NCI-H2196 (cell line): ENCODE data around the gene ACVR1C.

Experiments
- DNase-seq: peaks from one replicate; lab custom pipeline; 2025; ENCODE audit not compliant: unreplicated experiment; lab: John Stamatoyannopoulos, UW

ACVR1C gene

DNA sequence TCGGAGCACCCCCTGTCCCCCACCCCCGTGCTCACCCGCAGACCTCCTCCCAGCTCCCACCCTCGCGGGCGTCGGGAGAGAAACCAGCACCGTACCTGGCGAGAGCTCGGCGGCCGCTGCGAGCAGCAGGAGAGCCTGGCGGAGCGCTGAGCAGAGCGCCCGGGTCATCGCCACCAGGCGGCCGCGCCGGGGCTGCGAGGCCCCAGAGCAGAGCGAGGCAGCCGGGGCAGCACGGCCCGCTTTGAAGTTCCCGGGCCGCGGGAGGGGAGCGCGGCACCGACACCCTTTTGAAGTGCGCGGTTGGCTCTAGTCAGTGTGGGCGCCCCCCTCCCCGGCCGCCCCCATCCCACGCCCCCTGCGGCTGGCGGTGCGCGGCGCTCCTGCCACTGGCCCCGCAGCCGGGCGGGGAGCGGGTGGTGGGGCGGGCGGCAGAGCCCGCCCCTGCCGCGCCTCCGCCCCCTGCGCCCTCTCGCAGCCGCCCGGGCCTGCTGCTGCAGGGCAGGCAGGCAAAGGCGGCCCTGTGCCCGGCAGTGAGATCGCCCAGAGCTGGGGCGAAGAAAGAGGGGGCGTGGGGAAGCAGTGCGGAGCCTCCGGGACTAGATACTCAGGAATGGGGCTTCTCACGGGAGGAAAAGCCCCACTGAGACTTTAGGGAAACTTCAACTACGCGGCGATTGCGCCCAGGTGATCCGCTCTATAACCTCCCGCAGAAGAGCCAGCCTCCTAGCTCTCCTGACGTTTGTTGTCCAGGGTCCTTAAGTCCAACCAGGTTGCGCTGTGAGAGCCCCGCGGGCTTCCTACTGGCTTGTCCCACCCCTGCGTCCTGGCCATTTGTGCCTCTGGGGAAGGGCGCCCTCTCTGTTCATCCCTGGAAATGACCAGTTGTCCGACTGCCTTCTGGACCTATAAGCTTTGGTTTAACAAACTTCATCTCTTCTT lies at the start of gene ACVR1C:
ACVR1C (minus strand) TSS at position 388 of the 939 bp plus-strand sequence; CDS start at position 168, 220 bp downstream.
- DNase-seq: peak; percentile 76

DNA sequence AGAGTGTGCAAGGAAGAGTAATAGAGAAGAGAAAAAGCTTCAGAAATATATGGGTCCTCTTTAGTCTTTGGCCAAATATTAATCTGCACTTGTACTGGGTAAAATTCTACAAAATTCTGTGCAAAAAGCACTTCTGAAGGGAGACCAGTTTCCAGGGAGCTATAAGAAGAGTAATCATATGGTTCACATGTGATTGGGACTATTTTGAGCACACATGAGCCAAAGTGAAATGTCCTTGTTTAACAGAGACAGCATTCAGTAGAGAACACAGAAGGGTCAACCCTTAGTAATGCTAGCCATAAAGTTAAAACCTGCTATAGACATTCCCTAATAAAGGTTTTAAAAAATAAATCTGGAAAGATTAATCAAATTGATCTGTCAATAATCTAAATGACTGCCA lies 49.3 kb upstream of the ACVR1C start:
- DNase-seq: no peak

- DNase-seq: no peak
Observed at GRCh38 chr2:157672129-157672528, 43.5 kb upstream of the ACVR1C start.

DNA sequence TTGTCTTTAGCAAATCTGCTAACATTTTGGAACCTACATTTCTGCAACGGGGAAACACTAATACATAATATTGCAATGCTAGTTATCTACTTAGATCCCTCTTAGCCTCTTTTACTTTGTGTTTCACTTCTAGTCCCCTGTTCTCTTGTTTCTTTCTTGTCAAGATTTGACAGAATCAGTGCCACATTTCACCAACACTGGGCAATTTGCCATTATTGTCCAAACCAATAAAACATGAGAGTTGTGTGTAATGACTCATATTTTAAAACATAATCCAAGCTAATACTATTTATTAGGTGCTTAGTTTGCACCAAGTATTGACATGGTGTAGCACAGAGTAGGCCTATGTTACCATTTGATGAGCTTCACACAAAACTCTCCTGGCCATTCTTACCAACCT lies 33.7 kb upstream of the ACVR1C start:
- no peak for DNase-seq

DNA sequence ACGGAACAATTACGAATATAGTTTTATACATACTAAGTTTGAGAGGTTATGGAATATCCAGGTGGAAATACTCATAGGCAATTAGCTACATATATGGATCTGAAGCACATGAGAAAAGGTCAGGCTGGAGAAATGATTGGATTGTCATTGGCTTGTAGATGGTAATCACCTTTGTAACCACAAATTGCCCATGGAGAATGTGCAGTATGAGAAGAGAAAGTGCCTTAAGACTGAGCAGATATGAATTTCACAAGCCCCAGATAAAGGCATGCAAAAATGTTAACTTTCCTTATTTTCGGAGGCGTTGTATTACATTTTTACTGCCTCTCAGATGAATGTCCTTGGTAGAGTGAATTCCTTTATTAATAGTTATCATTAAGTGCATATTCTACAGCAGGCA lies 33.1 kb upstream of the ACVR1C start:
- no peak for DNase-seq

- no peak for DNase-seq
Observed at GRCh38 chr2:157657858-157658257, 29.2 kb upstream of the ACVR1C start.

- no peak for DNase-seq
Observed at GRCh38 chr2:157657101-157657500, 28.4 kb upstream of the ACVR1C start.

DNA sequence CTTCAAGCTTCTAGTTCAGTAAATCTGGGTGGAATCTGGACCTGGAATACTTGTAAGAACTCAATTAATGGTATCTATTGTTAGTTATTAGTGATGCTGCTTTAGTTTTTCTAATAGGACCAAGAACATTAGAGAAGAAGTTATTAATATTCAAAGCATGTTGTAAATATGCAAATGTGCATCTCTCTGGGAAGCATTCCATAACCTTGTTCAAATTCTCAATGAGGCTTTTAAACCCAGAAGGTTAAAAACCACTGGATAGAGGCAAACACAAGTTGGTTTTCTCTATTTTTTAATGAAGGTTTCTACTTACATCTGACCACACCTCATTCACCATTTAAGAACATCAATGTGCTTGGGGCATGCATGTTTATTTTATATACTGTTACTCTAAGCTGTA lies 16.1 kb upstream of the ACVR1C start:
- no peak for DNase-seq

DNA sequence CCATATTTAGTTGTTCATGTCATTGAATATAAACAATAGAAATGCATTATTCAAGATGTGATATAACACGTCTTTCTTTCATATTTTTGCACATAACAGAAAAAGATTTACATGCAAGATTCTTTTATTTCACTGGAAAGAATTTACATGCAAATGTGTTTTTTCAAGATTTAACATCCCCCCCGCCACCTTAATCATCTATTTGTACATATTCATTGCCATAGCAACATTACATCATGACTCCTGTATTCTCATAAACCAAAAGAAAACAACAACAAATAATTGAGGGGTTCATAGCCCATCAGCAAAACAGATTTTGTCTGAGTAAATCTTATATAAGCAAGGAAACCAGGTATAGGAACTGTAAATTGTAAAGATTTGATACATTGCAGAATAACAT lies 3.2 kb upstream of the ACVR1C start:
- DNase-seq: no peak

GRCh38 chr2:157627594-157628476 lies 829 bp downstream of the ACVR1C start:
- DNase-seq: no peak

GRCh38 chr2:157625296-157625695 lies 3.4 kb downstream of the ACVR1C start:
- no peak for DNase-seq

DNA sequence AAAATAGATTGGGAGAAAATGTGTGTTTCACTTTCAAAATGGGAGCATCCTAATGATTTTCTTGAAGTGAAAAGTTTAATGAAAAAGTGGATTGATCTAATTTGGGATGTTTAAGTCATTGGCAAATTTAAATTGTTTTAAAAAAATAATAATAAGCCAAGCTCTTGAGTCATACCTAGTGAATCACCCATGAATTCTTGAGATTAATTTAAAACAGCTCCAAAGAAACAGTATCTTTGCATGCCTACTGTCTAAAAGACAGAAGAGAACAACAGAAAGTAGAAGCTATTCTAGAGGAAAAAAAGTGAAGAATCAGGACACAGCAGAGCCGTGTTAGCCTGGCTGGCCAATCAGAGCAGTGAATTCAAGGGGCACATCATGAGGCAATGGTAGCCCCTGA lies 7.7 kb downstream of the ACVR1C start:
- no peak for DNase-seq

GRCh38 chr2:157611726-157612125 lies 16.9 kb downstream of the ACVR1C start:
- no peak for DNase-seq

GRCh38 chr2:157611110-157611509 lies 17.6 kb downstream of the ACVR1C start:
- no peak for DNase-seq

- DNase-seq: no peak
Observed at GRCh38 chr2:157606534-157606933, 22.1 kb downstream of the ACVR1C start.

- no peak for DNase-seq
Observed at GRCh38 chr2:157603198-157603597, 25.5 kb downstream of the ACVR1C start.

- no peak for DNase-seq
Observed at GRCh38 chr2:157601807-157602206, 26.9 kb downstream of the ACVR1C start.

DNA sequence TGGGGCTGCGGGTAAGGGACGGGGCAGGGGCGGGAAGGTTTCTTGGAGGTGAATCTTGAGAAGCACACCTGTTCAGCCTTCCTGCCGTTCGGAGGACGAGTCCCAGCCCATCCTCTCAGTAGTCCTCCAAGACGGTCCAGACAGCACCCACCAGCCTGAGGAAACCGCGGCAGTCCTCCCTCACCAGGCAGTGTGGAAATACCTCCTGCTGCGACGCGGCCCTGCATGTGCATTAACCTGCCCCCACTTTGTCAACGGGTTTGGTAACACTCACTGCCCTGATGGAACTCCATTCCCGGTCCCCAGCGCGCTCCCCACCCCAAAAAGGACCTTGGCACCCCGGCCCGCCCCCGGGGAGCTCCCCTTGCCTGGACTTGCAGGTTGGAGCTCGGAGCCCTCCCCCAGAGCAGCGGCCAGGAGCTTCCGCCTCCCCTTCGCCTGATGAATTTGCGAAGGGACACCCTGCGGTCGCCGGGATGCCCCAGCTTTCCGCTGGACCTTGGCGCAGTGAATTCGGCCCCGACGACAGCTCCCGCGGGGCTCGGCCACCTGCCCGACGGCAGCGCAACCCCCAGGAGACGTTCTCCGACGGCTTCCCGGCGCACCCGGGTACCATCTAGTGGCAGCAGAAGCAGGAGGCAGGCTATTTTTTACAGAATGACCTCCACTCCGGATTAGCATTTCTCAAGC lies 31.5 kb downstream of the ACVR1C start:
- DNase-seq: no peak

GRCh38 chr2:157593411-157593810 lies 35.3 kb downstream of the ACVR1C start:
- DNase-seq: no peak

DNA sequence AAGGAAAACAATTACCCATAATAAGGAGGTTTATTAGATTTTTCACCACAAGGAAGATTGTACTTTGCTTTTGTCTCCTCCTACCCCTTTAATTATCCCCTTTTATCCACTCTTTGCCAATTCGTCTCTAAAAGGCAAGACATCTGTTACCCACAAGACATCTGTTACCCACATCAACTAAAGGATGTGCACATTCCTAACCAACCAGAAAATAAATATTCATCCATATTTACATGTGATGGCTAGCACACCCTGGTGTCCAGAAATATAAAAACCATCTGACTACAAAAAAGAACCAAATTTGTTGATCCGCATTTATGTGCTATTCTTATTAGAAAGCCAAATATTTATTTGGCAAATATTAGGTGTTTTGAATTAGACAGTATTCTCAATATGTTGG lies 35.7 kb downstream of the ACVR1C start:
- no peak for DNase-seq

DNA sequence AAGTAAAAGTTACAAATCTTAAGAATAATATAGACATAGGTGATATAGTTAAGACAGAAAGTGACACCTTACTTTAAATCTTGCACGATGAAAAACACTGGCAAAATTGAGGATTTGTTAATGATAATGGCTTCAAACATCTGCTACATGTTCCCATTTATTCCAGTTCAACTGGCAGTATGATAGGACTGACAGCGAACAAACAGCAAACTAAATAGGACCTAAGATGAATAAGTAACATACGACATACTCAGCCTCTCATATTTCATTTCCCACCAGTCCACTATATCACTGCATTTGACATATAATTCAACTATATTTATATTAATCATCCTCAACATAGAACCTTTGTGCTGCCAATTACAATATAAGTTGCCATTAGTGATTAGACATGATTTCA lies 36.3 kb downstream of the ACVR1C start:
- DNase-seq: no peak
